ENCODE data around the gene CHST9. TPM values are rescaled to one million over a fixed set of nuclear protein-coding genes. Genes with fewer than 3 reads are reported as not detected.

The CHST9 gene
- total RNA-seq, 1 experiment from 2014 or later = 3.5 TPM

DNA sequence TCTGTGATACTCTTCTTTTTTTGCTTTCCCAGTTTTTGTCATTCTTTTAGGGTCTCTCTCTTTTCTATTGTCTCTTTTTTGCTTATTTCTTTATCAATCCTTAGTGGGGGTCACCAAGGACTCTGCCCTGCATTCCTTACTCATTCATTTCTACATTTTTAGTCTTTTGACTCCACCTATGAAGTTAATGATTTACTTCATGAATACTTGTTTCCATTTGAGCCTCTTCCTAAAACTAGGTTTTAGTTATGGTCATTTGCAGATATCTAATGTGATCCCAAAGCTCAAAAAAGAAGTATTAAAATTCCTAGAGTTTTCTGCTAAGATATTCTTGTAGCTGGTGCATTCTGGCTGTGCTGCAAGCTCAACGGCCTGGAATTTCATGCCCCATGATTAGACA is 170.3 kb downstream of the CHST9 start:
- H3K36me3 Mint-ChIP-seq (ENCODE audit: insufficient read depth in 1 of 3, low read depth in 3 of 3) = no peaks in the 10 kb centered on the region; a peak in 1 of 7 replicates
- no peaks in the 10 kb centered on the region for H3K4me1 Mint-ChIP-seq
- Histone ChIP-seq H3K23me2 (ENCODE audit: insufficient read length, low read depth, low read length, poor library complexity, severe bottlenecking) (no peaks in the 10 kb centered on the region), H2AK5ac (ENCODE audit: insufficient read length, low read length) (no peak overlapping the region), H3K27ac (ENCODE audit: insufficient read length, low read depth, low read length) (no peak overlapping the region), H4K91ac (ENCODE audit: insufficient read length, low read depth, low read length) (no peak overlapping the region), H3K4me2 (ENCODE audit: insufficient read depth, insufficient read length, low read length) (no peak overlapping the region), H4K8ac (replicated peaks; ENCODE audit: insufficient read length, low read depth, low read length) (no peak overlapping the region), H3K9ac (ENCODE audit: extremely low read depth, insufficient read length, low read length) (no peak overlapping the region), H3K79me1 (ENCODE audit: insufficient read depth, low read depth, low read length, poor library complexity, severe bottlenecking) (no peaks in the 10 kb centered on the region), H3K4ac (ENCODE audit: low read depth, low read length) (no peak overlapping the region), H3K9me3 (ENCODE audit: control insufficient read depth, low read depth, low read length) (no peaks in the 10 kb centered on the region), H4K5ac (ENCODE audit: insufficient read length, low read depth, low read length) (no peak overlapping the region), H3K14ac (ENCODE audit: insufficient read depth, low read length) (no peak overlapping the region), H4K20me1 (ENCODE audit: control insufficient read depth, insufficient read depth, insufficient read length) (no peaks in the 10 kb centered on the region), H2BK20ac (ENCODE audit: low read depth, low read length, poor library complexity, severe bottlenecking) (no peak overlapping the region), H3T11ph (ENCODE audit: low read length) (no peak overlapping the region), H3K27me3 (ENCODE audit: insufficient read depth, low read length) (no peaks in the 10 kb centered on the region), H3K23ac (ENCODE audit: insufficient read length, low read depth, low read length) (no peak overlapping the region), H3K56ac (ENCODE audit: insufficient read length, low read depth, low read length) (no peak overlapping the region), H3K4me1 (ENCODE audit: insufficient read depth, low read length) (no peaks in the 10 kb centered on the region), H2AFZ (ENCODE audit: low read length) (no peak overlapping the region), H3K79me2 (ENCODE audit: insufficient read depth, low read length) (no peaks in the 10 kb centered on the region), H2BK15ac (ENCODE audit: low read depth, low read length) (no peak overlapping the region), H3K18ac (ENCODE audit: insufficient read length, low read depth, low read length) (no peak overlapping the region), H2BK12ac (ENCODE audit: insufficient read length, low read depth, low read length) (no peak overlapping the region), H2BK5ac (ENCODE audit: insufficient read length, low read length) (no peak overlapping the region), H2BK120ac (ENCODE audit: low read depth, low read length, poor library complexity, severe bottlenecking) (no peak overlapping the region)
- no CpG with 5 or more reads among the region's 1 CpG for WGBS (ENCODE audit: extremely low coverage, insufficient read length, low lambda C conversion rate)
- no peak overlapping the region for H3K4me3 Mint-ChIP-seq
- no peak overlapping the region for H3K27ac Mint-ChIP-seq
- no peak for DNase-seq
- TF ChIP-seq, protein P1, sequence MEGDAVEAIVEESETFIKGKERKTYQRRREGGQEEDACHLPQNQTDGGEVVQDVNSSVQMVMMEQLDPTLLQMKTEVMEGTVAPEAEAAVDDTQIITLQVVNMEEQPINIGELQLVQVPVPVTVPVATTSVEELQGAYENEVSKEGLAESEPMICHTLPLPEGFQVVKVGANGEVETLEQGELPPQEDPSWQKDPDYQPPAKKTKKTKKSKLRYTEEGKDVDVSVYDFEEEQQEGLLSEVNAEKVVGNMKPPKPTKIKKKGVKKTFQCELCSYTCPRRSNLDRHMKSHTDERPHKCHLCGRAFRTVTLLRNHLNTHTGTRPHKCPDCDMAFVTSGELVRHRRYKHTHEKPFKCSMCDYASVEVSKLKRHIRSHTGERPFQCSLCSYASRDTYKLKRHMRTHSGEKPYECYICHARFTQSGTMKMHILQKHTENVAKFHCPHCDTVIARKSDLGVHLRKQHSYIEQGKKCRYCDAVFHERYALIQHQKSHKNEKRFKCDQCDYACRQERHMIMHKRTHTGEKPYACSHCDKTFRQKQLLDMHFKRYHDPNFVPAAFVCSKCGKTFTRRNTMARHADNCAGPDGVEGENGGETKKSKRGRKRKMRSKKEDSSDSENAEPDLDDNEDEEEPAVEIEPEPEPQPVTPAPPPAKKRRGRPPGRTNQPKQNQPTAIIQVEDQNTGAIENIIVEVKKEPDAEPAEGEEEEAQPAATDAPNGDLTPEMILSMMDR (conservative IDR thresholded peaks at IDR 0.05) = no peak
- H3K27me3 Mint-ChIP-seq (ENCODE audit: low read depth) = peaks cover 1% of the 10 kb centered on the region; the same call in 1 of the 2 replicates
- no peaks in the 10 kb centered on the region; a peak in 1 of 5 replicates for H3K9me3 Mint-ChIP-seq

Data from H9 (cell line).